Prostate gland (tissue), 2 donors: ENCODE results near the gene COX19.

Experiments used
- POLR2AphosphoS5 ChIP-seq: sonication (generic); formaldehyde crosslinking; IDR thresholded peaks from one replicate; pipeline ENCODE4 v1.6.1; 2017; ENCODE audit warnings: antibody characterized with exemption
- TF ChIP-seq, protein P1 (sequence below), 4 experiments: fragments of 200-600 bp in 2 of 4; fragments of 450-650 bp in 2 of 4; sonication (generic) in 2 of 4; IDR thresholded peaks; 1 replicate in 3 of 4; 2 replicates in 1 of 4; pipeline ENCODE4 v1.5.1; 2016 to 2019; ENCODE audit warnings: antibody characterized with exemption in 4 of 4, mild to moderate bottlenecking in 2 of 4, moderate library complexity in 2 of 4

DNA sequence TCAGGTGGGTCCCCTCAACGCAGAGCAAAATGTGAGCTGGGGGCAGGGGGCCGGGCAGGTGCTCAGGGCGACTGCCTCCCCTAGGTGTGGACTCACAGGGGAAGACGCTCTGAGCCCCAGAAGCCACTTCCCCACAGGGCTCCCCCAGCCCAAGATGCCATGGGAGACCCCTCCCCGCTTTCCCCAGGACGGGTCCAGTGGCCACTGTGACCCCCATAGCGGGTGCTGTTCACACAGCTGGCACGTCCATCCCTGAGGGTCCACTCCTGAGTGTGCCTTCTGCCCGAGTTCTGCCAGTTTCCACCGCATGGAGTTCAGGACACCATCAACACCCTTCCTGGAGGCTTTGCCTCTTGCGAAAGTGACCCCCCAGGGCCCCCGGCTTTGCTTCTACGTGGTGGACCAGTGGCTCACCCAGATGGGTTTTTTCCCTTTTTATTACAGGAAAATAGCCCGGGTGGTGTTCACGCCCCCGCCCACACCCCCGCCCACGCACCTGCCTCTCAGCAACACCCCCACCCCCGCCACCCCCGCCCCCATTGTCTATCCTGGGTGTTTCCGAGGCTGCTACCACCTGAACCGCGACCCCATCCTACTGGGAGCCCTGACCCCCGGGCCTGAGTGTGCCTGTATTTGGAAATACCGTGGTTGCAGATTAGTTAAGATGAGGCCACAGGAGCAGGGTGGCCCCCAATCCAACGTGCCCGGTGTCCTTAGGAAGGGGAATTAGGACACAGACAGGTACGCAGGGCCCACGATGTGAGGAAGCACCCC lies 52.8 kb downstream of the COX19 start:
- TF ChIP-seq, protein P1, sequence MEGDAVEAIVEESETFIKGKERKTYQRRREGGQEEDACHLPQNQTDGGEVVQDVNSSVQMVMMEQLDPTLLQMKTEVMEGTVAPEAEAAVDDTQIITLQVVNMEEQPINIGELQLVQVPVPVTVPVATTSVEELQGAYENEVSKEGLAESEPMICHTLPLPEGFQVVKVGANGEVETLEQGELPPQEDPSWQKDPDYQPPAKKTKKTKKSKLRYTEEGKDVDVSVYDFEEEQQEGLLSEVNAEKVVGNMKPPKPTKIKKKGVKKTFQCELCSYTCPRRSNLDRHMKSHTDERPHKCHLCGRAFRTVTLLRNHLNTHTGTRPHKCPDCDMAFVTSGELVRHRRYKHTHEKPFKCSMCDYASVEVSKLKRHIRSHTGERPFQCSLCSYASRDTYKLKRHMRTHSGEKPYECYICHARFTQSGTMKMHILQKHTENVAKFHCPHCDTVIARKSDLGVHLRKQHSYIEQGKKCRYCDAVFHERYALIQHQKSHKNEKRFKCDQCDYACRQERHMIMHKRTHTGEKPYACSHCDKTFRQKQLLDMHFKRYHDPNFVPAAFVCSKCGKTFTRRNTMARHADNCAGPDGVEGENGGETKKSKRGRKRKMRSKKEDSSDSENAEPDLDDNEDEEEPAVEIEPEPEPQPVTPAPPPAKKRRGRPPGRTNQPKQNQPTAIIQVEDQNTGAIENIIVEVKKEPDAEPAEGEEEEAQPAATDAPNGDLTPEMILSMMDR (IDR thresholded peaks at IDR 0.05), result no peak
- TF ChIP-seq POLR2AphosphoS5, result no peak
